Measurements from ENCODE around the gene TEPSIN.

TEPSIN gene

GRCh38 chr17:81182596-81182995, 56.3 kb downstream of the TEPSIN start:
- DNase-seq (ENCODE audit: low read depth): no peak

DNA sequence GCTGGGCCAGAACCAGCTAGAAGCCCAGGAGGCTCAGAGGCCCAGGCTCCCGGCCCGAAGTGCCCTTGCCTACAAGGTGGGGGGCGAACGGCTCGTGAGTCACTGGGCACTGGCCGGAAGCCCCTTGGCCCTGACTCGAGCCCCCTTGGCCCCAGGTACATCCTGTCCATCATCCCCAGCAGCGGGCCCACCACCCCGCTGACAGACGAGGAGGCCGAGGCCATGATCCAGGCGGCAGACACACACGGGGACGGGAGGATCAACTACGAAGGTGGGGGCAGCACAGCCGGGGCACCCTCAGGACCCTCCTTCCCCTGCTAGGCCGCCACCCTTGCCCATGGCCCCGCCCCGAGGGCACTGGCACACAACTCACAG, 57.1 kb downstream of the TEPSIN start:
- no peak for DNase-seq (ENCODE audit: low read depth)

GRCh38 chr17:81180836-81181810, 57.7 kb downstream of the TEPSIN start:
- DNase-seq (ENCODE audit: low read depth): no peak

- no peak for DNase-seq (ENCODE audit: low read depth)
Measured at GRCh38 chr17:81179861-81180260, 59.0 kb downstream of the TEPSIN start.

- no peak for DNase-seq (ENCODE audit: low read depth)
Measured at GRCh38 chr17:81179220-81179619, 59.6 kb downstream of the TEPSIN start.
